Measurements from ENCODE around the gene SNX18. TPM values are rescaled to one million over a fixed set of nuclear protein-coding genes. Genes with fewer than 3 reads are reported as not detected.
A peak's percentile ranks its signal among the peaks of the same experiment; 100 is the strongest.
"Not testable (repeated sequence)": the region's sequence is repeated elsewhere in the genome, so short reads cannot be mapped to it uniquely, and the experiment has no call there.

The SNX18 gene
- total RNA-seq, 1 donor from 2014 or later = 36.4 TPM

- DNase-seq = peak; percentile 56
These were observed 2.9 kb downstream of the SNX18 start for GRCh38 chr5:54520438-54520846.

DNA sequence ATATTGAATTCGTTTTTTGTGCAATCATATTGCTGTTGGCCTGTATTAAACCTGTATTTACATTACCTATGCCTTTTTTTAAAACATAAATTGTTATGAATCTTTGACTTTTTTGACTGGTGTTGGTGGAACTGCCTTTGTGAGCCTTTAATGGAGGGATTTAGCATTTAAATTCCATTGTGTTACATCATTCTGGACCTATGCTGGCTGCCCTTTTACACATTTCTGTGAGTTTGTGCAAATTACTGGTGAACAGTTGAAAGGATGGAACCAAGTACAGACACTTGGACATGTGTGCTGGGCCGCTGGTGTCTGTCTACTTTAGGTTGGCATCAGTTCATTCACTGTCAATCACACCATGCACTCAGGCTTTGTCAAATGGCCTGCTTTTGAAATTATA, 3.4 kb downstream of the SNX18 start:
- peak; percentile 35 for DNase-seq

- DNase-seq = no peak
These were observed 4.4 kb downstream of the SNX18 start for GRCh38 chr5:54521856-54522479.

DNA sequence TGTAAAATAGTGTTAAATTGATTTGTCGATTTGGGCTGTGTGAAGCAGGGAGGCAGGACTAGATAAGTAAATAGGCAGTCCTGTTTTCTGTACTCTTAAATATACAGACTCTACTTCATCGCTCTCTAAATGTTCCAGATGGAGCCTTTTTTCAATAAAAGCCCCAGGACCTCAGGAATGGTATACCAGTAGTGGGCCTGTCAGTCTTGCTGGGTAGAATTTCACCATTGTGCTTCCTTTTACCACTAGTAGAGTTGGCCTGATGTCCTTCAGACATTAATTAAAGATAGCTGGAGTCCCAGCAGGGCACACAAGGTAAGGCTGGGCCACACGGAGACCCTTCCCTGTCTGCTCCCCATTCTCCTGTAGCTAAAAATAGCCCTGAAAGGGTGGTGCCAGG, 6.0 kb downstream of the SNX18 start:
- DNase-seq = no peak

DNA sequence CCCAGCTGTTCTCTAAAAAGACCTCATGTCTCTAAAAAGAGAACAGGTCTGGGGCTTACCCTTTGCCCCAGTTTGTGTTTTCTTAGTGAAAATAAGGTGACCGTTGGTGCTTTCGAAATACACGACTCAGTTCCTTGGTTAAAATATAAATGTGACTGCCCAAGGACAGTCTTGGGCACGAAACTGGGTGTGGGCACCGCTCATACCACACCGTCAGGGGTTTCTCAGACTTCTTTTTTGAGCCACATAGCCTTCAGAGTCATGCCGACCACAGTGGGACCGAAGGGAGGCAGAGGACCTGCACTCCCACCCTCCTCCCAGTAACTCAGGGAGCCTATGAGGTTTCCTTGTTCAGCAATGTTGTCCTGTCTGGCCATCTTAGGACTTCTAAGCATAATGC, 6.5 kb downstream of the SNX18 start:
- no peak for DNase-seq

- no peak for DNase-seq
These were observed 7.1 kb downstream of the SNX18 start for GRCh38 chr5:54524704-54525103.

DNA sequence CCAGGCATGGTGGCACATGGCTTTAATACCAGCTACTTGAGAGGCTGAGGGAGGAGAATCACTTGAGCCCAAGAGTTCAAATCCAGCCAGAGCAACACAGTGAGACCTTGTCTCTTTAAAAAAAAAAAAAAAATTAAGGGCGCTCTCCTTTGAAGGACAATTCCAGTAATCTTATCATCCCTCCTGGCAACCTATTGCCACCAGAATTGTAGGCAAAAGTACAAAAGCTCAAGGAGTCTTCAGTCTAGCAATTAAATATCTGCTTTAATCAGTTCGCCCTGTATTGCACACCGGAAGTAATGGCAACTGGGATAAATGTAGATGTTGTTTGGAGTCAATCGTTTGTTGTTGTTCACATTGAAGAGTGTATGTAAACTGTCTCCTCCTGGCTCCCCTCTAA, 7.7 kb downstream of the SNX18 start:
- DNase-seq = no peak

DNA sequence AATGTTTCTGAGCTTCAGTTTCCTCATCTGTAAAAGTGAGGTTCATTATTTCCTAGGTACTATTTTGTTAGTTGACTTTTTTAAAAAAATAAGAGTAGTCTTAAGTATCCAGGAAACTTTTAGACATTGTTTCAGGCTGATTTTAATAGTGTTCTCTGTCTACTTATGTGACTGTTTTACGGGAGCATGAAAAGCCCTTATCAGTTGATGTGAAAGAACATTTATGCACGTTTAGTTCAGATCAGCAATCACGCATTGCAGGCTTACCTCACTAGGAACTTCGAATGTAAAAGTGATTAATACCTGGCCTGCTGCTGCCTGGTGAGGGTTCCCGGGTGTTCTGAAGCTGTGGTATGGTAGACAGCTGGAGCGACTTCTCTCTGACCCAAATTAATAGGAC, 8.1 kb downstream of the SNX18 start:
- DNase-seq = no peak

GRCh38 chr5:54526604-54527288, 9.2 kb downstream of the SNX18 start:
- no peak for DNase-seq

DNA sequence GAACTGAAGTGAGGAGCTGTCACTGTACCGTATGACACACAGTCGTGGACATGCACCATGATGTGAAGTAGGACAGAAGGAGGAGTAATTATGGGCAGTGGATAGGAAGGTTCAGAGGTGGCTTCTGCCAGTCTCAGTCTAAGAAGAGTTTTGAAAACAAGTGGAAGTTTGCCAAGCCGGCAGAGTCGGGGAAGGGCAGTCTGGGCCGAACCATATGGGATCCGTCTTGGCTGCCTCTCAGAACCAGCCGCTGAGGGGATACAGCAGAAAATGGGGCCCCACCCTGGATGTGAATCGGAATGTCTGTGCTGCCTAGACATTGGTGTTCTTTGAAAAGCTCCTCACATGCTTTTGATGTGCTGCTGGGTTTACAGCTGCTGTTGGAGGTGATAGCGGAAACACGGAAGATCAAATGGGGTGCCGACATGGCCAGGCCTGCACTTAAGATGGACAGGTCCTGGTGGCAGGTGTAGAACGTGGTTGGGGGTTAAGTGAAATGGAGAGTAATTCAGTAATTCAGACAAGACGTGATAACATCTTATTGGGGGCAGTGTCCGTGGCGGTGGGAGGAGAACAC, 11.2 kb downstream of the SNX18 start:
- DNase-seq = no peak

- DNase-seq = no peak
These were observed 12.0 kb downstream of the SNX18 start for GRCh38 chr5:54529565-54529964.

DNA sequence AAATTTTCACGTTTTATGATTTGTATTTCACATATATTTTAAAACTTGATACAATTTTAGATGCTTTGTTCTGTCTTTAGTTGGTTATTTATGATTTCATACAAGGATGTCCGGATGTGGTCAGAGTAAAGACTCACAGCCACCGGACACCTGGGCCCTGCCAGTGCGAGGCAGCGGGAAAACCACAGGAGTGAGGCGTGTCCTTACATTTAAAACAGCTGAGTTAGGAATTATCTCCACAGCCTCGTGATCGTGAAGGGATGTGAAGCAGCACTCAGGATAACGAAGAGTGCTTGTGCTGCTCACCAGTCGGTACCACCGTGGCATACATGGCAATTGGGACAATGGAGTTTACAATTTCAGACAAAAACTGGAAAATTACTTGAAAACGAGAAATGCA, 14.0 kb downstream of the SNX18 start:
- DNase-seq = no peak

GRCh38 chr5:54533541-54534190, 16.1 kb downstream of the SNX18 start:
- DNase-seq = peak; percentile 83

DNA sequence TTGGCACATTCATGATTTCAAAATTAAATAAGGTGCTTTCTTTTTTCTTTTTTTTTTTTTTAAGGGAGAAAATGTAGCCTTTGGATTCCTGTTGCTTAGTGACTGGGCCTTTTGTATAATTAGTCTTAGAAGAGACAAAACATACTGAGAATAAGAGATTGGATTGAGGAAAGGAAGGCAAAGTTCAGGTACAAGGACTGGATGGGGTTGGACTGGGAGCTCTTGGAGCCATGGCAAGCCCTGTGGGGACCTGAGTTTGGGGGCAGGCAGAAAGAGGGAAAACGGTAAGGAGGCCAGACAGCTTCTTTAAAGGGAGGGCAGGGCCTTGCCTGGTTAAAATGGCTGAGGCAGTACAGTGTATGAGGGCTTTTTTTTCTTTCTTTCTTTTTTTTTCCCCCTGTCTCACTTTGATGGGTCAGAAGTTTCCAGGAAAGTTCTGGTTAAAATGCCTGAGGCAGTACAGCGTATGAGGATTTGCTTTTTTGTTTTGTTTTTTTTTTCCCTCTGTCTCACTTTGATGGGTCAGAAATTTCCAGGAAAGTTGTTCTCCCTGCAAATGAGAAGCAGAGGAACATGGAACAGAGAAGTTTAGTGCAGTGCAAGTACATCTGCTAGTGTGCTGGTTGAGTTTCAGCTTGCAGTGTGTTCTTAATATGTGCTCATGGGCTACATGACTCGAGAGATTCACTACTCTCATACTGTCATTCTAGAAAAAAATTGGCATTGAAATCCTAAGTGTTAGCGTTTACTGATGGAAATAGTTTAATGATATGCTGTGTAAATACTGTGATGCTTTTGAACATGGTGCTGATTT, 16.8 kb downstream of the SNX18 start:
- peak; percentile 48 for DNase-seq

GRCh38 chr5:54535149-54535844, 17.7 kb downstream of the SNX18 start:
- no peak for DNase-seq

- not testable (repeated sequence) for DNase-seq
These were observed 18.8 kb downstream of the SNX18 start for GRCh38 chr5:54536375-54536774.

- not testable (repeated sequence) for DNase-seq
These were observed 19.3 kb downstream of the SNX18 start for GRCh38 chr5:54536861-54537260.

- DNase-seq = no peak
These were observed 20.2 kb downstream of the SNX18 start for GRCh38 chr5:54537725-54538124.

DNA sequence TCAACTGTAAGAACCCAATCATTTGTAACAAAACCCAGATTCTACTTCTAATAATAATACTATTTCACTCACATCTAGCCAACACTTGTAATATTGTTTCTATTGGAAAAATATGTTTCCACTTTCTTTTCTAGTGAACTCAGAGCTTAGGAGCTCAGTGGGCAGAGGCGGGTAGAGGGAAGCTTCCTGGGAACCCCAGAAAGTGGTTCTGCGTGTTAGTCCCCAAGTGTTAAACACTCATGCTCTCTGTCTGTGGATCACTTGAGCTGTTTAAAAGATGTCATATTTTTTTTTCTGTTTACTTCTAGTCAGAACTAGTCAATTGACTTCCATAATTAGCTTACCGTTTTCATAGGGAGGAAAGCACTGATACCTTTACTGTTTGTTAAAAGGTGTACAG, 20.6 kb downstream of the SNX18 start:
- DNase-seq = no peak

GRCh38 chr5:54539001-54539400, 21.4 kb downstream of the SNX18 start:
- no peak for DNase-seq

DNA sequence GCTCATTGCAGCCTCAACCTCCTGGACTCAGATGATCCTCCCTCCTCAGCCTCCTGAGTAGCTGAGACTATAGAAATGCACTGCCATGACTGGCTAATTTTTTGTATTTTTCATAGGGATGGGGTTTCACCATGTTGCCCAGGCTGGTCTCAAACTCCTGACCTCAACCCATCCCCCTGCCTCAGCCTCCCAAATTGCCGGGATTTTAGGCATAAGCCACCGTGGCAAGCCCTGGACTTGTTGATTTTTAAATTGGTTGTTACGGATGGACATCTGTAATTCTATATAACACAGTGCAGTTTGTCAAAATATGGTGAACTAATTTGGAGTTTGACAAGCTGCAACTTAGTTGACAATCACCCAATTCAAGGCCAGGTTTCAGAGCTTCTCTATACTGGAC, 22.7 kb downstream of the SNX18 start:
- DNase-seq = no peak
